Tibial nerve (tissue), 4 donors: Measurements from ENCODE around the gene UBXN10. TPM values are rescaled to one million over a fixed set of nuclear protein-coding genes. Genes with fewer than 3 reads are reported as not detected.
"Not testable (repeated sequence)": the region's sequence is repeated elsewhere in the genome, so short reads cannot be mapped to it uniquely, and the experiment has no call there.

Source experiments
- DNase-seq, 2 donors: peaks; one replicate each; pipeline ENCODE4 v3.0.0-alpha.2; 2019; ENCODE audit warnings: low spot score in 2 of 2
- H3K27ac ChIP-seq, 4 donors: fragments of 200-600 bp; sonication (generic) in 3 of 4; one replicate each; pipeline ENCODE4 v1.5.1; 2017 to 2019; ENCODE audit warnings: mild to moderate bottlenecking in 1 of 4
- H3K27me3 ChIP-seq, 2 donors: fragments of 200-600 bp; sonication (generic) in 1 of 2; one replicate each; pipeline versions ENCODE4 v1.5.1 to v1.6.0; 2017 to 2019
- H3K36me3 ChIP-seq, 3 donors: fragments of 200-600 bp; sonication (generic); one replicate each; pipeline ENCODE4 v1.5.1; 2018 to 2019
- H3K4me1 ChIP-seq, 4 donors: fragments of 200-600 bp; sonication (generic) in 3 of 4; one replicate each; pipeline ENCODE4 v1.5.1; 2017 to 2019
- H3K4me3 ChIP-seq, 4 donors: fragments of 200-600 bp; sonication (generic) in 3 of 4; one replicate each; pipeline ENCODE4 v1.5.1; 2017 to 2019; ENCODE audit warnings: mild to moderate bottlenecking in 1 of 4, moderate library complexity in 1 of 4
- H3K9me3 ChIP-seq, 4 donors: fragments of 200-600 bp; sonication (generic) in 3 of 4; one replicate each; pipeline ENCODE4 v1.5.1; 2017 to 2019
- CTCF ChIP-seq, 5 experiments: fragments of 200-600 bp in 3 of 5; fragments of 450-650 bp in 2 of 5; sonication (generic) in 3 of 5; IDR thresholded peaks; one replicate each; pipeline ENCODE4 v1.5.1; 2016 to 2019; ENCODE audit warnings: antibody characterized with exemption in 5 of 5, mild to moderate bottlenecking in 3 of 5, moderate library complexity in 2 of 5
- EP300 ChIP-seq, 2 donors: sonication (generic); formaldehyde crosslinking; IDR thresholded peaks; one replicate each; pipeline ENCODE4 v1.6.1; 2017; ENCODE audit warnings: antibody characterized with exemption in 2 of 2, mild to moderate bottlenecking in 1 of 2
- POLR2A ChIP-seq, 2 donors: fragments of 450-650 bp; IDR thresholded peaks; one replicate each; pipeline ENCODE4 v1.6.1; 2017; ENCODE audit warnings: antibody characterized with exemption in 2 of 2, mild to moderate bottlenecking in 2 of 2, moderate library complexity in 2 of 2
- WGBS, 2 donors: methylation state at CpG; one replicate each; pipeline ENCODE4 v1.1.5; 2018; 5-methylcytosine and 5-hydroxymethylcytosine counted together
- total RNA-seq, 4 donors: library from RNA; depleted of rRNA; stranded (reverse); fragments of >200 nt; gene quantifications; one replicate each; pipeline ENCODE4 v1.1.0, GENCODE V29; 2016

Gene UBXN10
- total RNA-seq, 4 donors from 2014 or later: under 0.01 to 0.84 (median 0.41) TPM

- TF ChIP-seq POLR2A (IDR thresholded peaks at IDR 0.05) (no peak), EP300 (IDR thresholded peaks at IDR 0.05) (no peak), CTCF (IDR thresholded peaks at IDR 0.05) (no peak)
- DNase-seq: no peak
- H3K27me3 ChIP-seq: peaks cover 0 to 89% of the 10 kb centered on the region in 2 donors
Measured at GRCh38 chr1:20223551-20224419, 37.9 kb downstream of the UBXN10 start.

GRCh38 chr1:20224546-20224945 lies 38.6 kb downstream of the UBXN10 start:
- H3K36me3 ChIP-seq: no peaks in the 10 kb centered on the region
- H3K27me3 ChIP-seq: peaks cover 0 to 84% of the 10 kb centered on the region in 2 donors
- H3K4me3 ChIP-seq: no peak overlapping the region
- no peak overlapping the region for H3K27ac ChIP-seq
- 18 to 49% methylated on average over 3 of the region's 3 CpGs for WGBS, 2 donors
- no peak for DNase-seq
- H3K9me3 ChIP-seq: no peaks in the 10 kb centered on the region
- TF ChIP-seq CTCF (IDR thresholded peaks at IDR 0.05): no peak
- TF ChIP-seq POLR2A (IDR thresholded peaks at IDR 0.05): no peak
- TF ChIP-seq EP300 (IDR thresholded peaks at IDR 0.05): no peak
- no peaks in the 10 kb centered on the region for H3K4me1 ChIP-seq

More at GRCh38 chr1:20223551-20224419, 37.9 kb downstream of the UBXN10 start:
- Histone ChIP-seq H3K36me3 (no peaks in the 10 kb centered on the region), H3K27ac (no peak overlapping the region), H3K4me1 (no peaks in the 10 kb centered on the region), H3K4me3 (no peak overlapping the region), H3K9me3 (no peaks in the 10 kb centered on the region)
- WGBS, 2 donors: 30 to 33% methylated on average over 18 of the region's 18 CpGs

GRCh38 chr1:20227704-20228103 lies 41.8 kb downstream of the UBXN10 start:
- no peak for TF ChIP-seq CTCF (IDR thresholded peaks at IDR 0.05)
- no peak for TF ChIP-seq EP300 (IDR thresholded peaks at IDR 0.05)
- no peak for TF ChIP-seq POLR2A (IDR thresholded peaks at IDR 0.05)

GRCh38 chr1:20228314-20228825 lies 42.5 kb downstream of the UBXN10 start:
- Histone ChIP-seq H3K27me3 (peaks cover 0 to 76% of the 10 kb centered on the region in 2 donors), H3K4me1 (no peaks in the 10 kb centered on the region), H3K36me3 (no peaks in the 10 kb centered on the region), H3K27ac (no peak overlapping the region), H3K9me3 (no peaks in the 10 kb centered on the region), H3K4me3 (no peak overlapping the region)
- no peak for TF ChIP-seq EP300 (IDR thresholded peaks at IDR 0.05)
- no peak for TF ChIP-seq CTCF (IDR thresholded peaks at IDR 0.05)
- TF ChIP-seq POLR2A (IDR thresholded peaks at IDR 0.05): no peak
- 54 to 73% methylated on average over 11 of the region's 11 CpGs for WGBS, 2 donors
- no peak for DNase-seq

More at GRCh38 chr1:20227704-20228103, 41.8 kb downstream of the UBXN10 start:
- Histone ChIP-seq H3K27ac (no peak overlapping the region), H3K27me3 (peaks cover 0 to 78% of the 10 kb centered on the region in 2 donors), H3K4me1 (no peaks in the 10 kb centered on the region), H3K9me3 (no peaks in the 10 kb centered on the region), H3K36me3 (no peaks in the 10 kb centered on the region), H3K4me3 (no peak overlapping the region)
- WGBS, 2 donors: 43 to 45% methylated on average over 4 of the region's 4 CpGs
- no peak for DNase-seq

- Histone ChIP-seq H3K36me3 (no peaks in the 10 kb centered on the region), H3K27ac (no peak overlapping the region), H3K4me3 (no peak overlapping the region), H3K27me3 (peaks cover 0 to 76% of the 10 kb centered on the region in 2 donors), H3K9me3 (no peaks in the 10 kb centered on the region), H3K4me1 (no peaks in the 10 kb centered on the region)
- DNase-seq: no peak
- TF ChIP-seq EP300 (IDR thresholded peaks at IDR 0.05) (no peak), POLR2A (IDR thresholded peaks at IDR 0.05) (no peak), CTCF (IDR thresholded peaks at IDR 0.05) (no peak)
- WGBS, 2 donors: 55 to 78% methylated on average over 2 of the region's 2 CpGs
Measured at GRCh38 chr1:20229171-20229570, 43.3 kb downstream of the UBXN10 start.

GRCh38 chr1:20232564-20232963 lies 46.7 kb downstream of the UBXN10 start:
- H3K4me3 ChIP-seq, H3K36me3 ChIP-seq, DNase-seq, H3K9me3 ChIP-seq, H3K4me1 ChIP-seq, H3K27ac ChIP-seq: not testable (repeated sequence)
- WGBS, 2 donors: 14 to 22% methylated on average over 7 of the region's 7 CpGs
- peaks cover 0 to 78% of the 10 kb centered on the region in 2 donors for H3K27me3 ChIP-seq
